Measurements from ENCODE around the gene BLOC1S3.
"Not testable (repeated sequence)": the region's sequence is repeated elsewhere in the genome, so short reads cannot be mapped to it uniquely, and the experiment has no call there.

The BLOC1S3 gene

GRCh38 chr19:45224645-45225044 lies 46.1 kb downstream of the BLOC1S3 start:
- DNase-seq (ENCODE audit: low spot score) = no peak

GRCh38 chr19:45229056-45229455 lies 50.5 kb downstream of the BLOC1S3 start:
- not testable (repeated sequence) for DNase-seq (ENCODE audit: low spot score)
